Body of pancreas (tissue), 4 donors: ENCODE results near the gene PGP.

Experiments
- CTCF ChIP-seq, 7 experiments: fragments of 450-650 bp in 4 of 7; fragments of 200-600 bp in 3 of 7; sonication (generic) in 3 of 7; IDR thresholded peaks; one replicate each; pipeline ENCODE4 v1.5.1; 2016 to 2019; ENCODE audit warnings: antibody characterized with exemption in 7 of 7
- POLR2A ChIP-seq, 3 donors: fragments of 450-650 bp; IDR thresholded peaks; one replicate each; pipeline ENCODE4 v1.6.1; 2016; ENCODE audit warnings: antibody characterized with exemption in 3 of 3, mild to moderate bottlenecking in 2 of 3

GRCh38 chr16:2237102-2237482 is 22.5 kb upstream of the PGP start:
- no peak for TF ChIP-seq CTCF (IDR thresholded peaks at IDR 0.05)
- no peak for TF ChIP-seq POLR2A (IDR thresholded peaks at IDR 0.05)
